Esophagus muscularis mucosa (tissue), 4 donors: ENCODE measurements around the gene TKT. TPM values are rescaled to one million over a fixed set of nuclear protein-coding genes. Genes with fewer than 3 reads are reported as not detected.

Experiments
- DNase-seq: peaks from one replicate; pipeline ENCODE4 v3.0.0-alpha.2; 2017; ENCODE audit errors: extremely low spot score
- H3K27ac ChIP-seq, 4 donors: fragments of 200-600 bp; sonication (generic); replicated peaks in 1 of 4; 1 replicate in 3 of 4; 2 replicates in 1 of 4; pipeline ENCODE4 v1.5.1; 2016 to 2019; ENCODE audit warnings: mild to moderate bottlenecking in 1 of 4
- H3K27me3 ChIP-seq, 4 donors: fragments of 200-600 bp; sonication (generic); one replicate each; pipeline versions ENCODE4 v1.5.1 to v1.6.0; 2016 to 2019
- H3K36me3 ChIP-seq, 4 donors: fragments of 200-600 bp; sonication (generic); one replicate each; pipeline ENCODE4 v1.5.1; 2016 to 2019
- H3K4me1 ChIP-seq, 4 donors: fragments of 200-600 bp; sonication (generic); one replicate each; pipeline ENCODE4 v1.5.1; 2016 to 2019
- H3K4me3 ChIP-seq, 4 donors: fragments of 200-600 bp; sonication (generic); 1 replicate in 2 of 4; 2 replicates in 2 of 4; pipeline ENCODE4 v1.5.1; 2016 to 2019; ENCODE audit warnings: mild to moderate bottlenecking in 4 of 4, moderate library complexity in 1 of 4
- H3K9me3 ChIP-seq, 4 donors: fragments of 200-600 bp; sonication (generic); 1 replicate in 3 of 4; 2 replicates in 1 of 4; pipeline ENCODE4 v1.5.1; 2016 to 2019
- EP300 ChIP-seq: sonication (generic); formaldehyde crosslinking; IDR thresholded peaks from one replicate; pipeline ENCODE4 v1.6.1; 2017; ENCODE audit warnings: antibody characterized with exemption
- POLR2A ChIP-seq: fragments of 450-650 bp; IDR thresholded peaks from one replicate; pipeline ENCODE4 v1.6.1; 2017; ENCODE audit warnings: antibody characterized with exemption, moderate library complexity, mild to moderate bottlenecking, low read depth
- POLR2AphosphoS5 ChIP-seq, 2 donors: sonication (generic); formaldehyde crosslinking; IDR thresholded peaks; one replicate each; pipeline ENCODE4 v1.6.1; 2017; ENCODE audit warnings: antibody characterized with exemption in 2 of 2
- WGBS: methylation state at CpG from one replicate; pipeline ENCODE4 v1.1.5; 2018; 5-methylcytosine and 5-hydroxymethylcytosine counted together
- intact Hi-C: fragments of 100-400 bp; cut with DNase I; formaldehyde crosslinking; loops from one replicate; pipeline ENCODE4 v1.15.1; 2023
- total RNA-seq, 4 donors: library from RNA; depleted of rRNA; stranded (reverse); fragments of >200 nt; gene quantifications; one replicate each; pipeline versions ENCODE4 v1.1.0 to v1.2.1, GENCODE V29; 2016
- TF ChIP-seq, protein P1 (sequence below), 3 experiments: fragments of 200-600 bp in 2 of 3; fragments of 450-650 bp in 1 of 3; sonication (generic) in 2 of 3; IDR thresholded peaks; one replicate each; pipeline ENCODE4 v1.5.1; 2017 to 2019; ENCODE audit warnings: antibody characterized with exemption in 3 of 3, mild to moderate bottlenecking in 2 of 3, moderate library complexity in 1 of 3

TKT gene
- total RNA-seq, 4 donors from 2014 or later: 295 to 524 (median 378) TPM

GRCh38 chr3:53215816-53216215 lies 40.0 kb downstream of the TKT start:
- Histone ChIP-seq H3K27ac (no peak overlapping the region), H3K9me3 (no peaks in the 10 kb centered on the region), H3K4me3 (no peak overlapping the region), H3K36me3 (no peaks in the 10 kb centered on the region), H3K4me1 (peaks cover 0 to 6% (median 2%) of the 10 kb centered on the region in 4 donors), H3K27me3 (no peaks in the 10 kb centered on the region)
- WGBS: 76% methylated on average over 2 of the region's 2 CpGs
- no peak for DNase-seq
- intact Hi-C loops: no loop called here
- no peak for TF ChIP-seq POLR2A
- TF ChIP-seq, protein P1, sequence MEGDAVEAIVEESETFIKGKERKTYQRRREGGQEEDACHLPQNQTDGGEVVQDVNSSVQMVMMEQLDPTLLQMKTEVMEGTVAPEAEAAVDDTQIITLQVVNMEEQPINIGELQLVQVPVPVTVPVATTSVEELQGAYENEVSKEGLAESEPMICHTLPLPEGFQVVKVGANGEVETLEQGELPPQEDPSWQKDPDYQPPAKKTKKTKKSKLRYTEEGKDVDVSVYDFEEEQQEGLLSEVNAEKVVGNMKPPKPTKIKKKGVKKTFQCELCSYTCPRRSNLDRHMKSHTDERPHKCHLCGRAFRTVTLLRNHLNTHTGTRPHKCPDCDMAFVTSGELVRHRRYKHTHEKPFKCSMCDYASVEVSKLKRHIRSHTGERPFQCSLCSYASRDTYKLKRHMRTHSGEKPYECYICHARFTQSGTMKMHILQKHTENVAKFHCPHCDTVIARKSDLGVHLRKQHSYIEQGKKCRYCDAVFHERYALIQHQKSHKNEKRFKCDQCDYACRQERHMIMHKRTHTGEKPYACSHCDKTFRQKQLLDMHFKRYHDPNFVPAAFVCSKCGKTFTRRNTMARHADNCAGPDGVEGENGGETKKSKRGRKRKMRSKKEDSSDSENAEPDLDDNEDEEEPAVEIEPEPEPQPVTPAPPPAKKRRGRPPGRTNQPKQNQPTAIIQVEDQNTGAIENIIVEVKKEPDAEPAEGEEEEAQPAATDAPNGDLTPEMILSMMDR (IDR thresholded peaks at IDR 0.05): no peak
- TF ChIP-seq EP300: no peak
- TF ChIP-seq POLR2AphosphoS5 (IDR thresholded peaks at IDR 0.05): no peak

GRCh38 chr3:53213276-53213675 lies 42.5 kb downstream of the TKT start:
- peaks cover 0 to 7% (median 3%) of the 10 kb centered on the region in 4 donors for H3K9me3 ChIP-seq
- 86% methylated on average over 7 of the region's 7 CpGs for WGBS
- H3K27me3 ChIP-seq: no peaks in the 10 kb centered on the region
- no peak for DNase-seq
- TF ChIP-seq, protein P1 (IDR thresholded peaks at IDR 0.05): no peak
- TF ChIP-seq POLR2A (no peak), POLR2AphosphoS5 (IDR thresholded peaks at IDR 0.05) (no peak), EP300 (no peak)
- H3K4me1 ChIP-seq: no peaks in the 10 kb centered on the region
- no peaks in the 10 kb centered on the region for H3K36me3 ChIP-seq
- intact Hi-C loops: no loop called here
- H3K4me3 ChIP-seq: no peak overlapping the region
- no peak overlapping the region for H3K27ac ChIP-seq

- WGBS: 76% methylated on average over 9 of the region's 9 CpGs
- no peak for DNase-seq
- Histone ChIP-seq H3K4me1 (no peaks in the 10 kb centered on the region), H3K27me3 (no peaks in the 10 kb centered on the region), H3K9me3 (peaks cover 0 to 7% (median 3%) of the 10 kb centered on the region in 4 donors), H3K36me3 (no peaks in the 10 kb centered on the region), H3K4me3 (no peak overlapping the region), H3K27ac (no peak overlapping the region)
- no peak for TF ChIP-seq POLR2A
- no peak for TF ChIP-seq POLR2AphosphoS5 (IDR thresholded peaks at IDR 0.05)
- TF ChIP-seq EP300: no peak
- TF ChIP-seq, protein P1 (IDR thresholded peaks at IDR 0.05): no peak
- intact Hi-C loops: no loop called here
Measured at GRCh38 chr3:53211706-53212702, 43.8 kb downstream of the TKT start.

- Histone ChIP-seq H3K36me3 (no peaks in the 10 kb centered on the region), H3K27ac (no peak overlapping the region), H3K4me1 (no peaks in the 10 kb centered on the region), H3K4me3 (no peak overlapping the region), H3K27me3 (no peaks in the 10 kb centered on the region), H3K9me3 (no peaks in the 10 kb centered on the region)
- WGBS: 82% methylated on average over 14 of the region's 14 CpGs
- no peak for DNase-seq
- TF ChIP-seq POLR2AphosphoS5 (IDR thresholded peaks at IDR 0.05) (no peak), POLR2A (no peak), EP300 (no peak)
- TF ChIP-seq, protein P1 (IDR thresholded peaks at IDR 0.05): no peak
- intact Hi-C loops: no loop called here
Measured at GRCh38 chr3:53202331-53203015, 53.3 kb downstream of the TKT start.
